HG02571 (cell line): Measurements from ENCODE around the gene DMXL2.
"Not testable (repeated sequence)": the region's sequence is repeated elsewhere in the genome, so short reads cannot be mapped to it uniquely, and the experiment has no call there.

Source experiments
- ATAC-seq: cut with Tn5 transposase; IDR thresholded peaks from one replicate; pipeline ENCODE4 v1.9.1; 2021; ENCODE audit warnings: mild to moderate bottlenecking, moderate library complexity; ENCODE audit not compliant: unreplicated experiment

Gene DMXL2

GRCh38 chr15:51621936-51622603 lies 501 bp downstream of the DMXL2 start:
- peak; percentile 56 for ATAC-seq

DNA sequence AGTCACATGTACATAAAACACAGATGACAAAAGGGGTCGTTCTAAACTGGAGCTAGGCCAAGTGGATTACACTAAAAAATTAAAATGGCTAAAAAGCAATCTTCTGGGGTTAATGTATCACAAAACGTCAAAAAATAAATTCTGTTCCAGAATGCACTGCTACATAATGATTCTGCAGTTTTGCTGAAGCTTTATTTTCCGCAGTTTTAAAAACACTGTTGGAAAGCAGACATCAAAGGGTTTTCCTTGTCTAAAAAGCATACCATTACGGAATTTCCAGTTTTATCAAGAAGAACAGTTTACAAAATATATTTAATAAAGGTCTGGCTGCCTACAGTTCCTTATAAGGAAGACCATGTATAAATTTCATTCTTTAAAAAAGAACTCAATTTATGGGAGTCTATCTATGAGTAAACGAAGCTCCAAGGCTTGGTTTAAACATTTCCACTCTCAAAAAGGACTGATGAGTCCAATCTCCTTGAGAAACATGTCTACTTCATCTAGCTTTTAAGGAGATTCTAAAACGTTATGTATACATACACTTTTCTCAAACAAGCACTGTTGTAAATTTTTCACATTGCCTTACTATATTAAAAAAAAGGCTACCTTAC lies 1.3 kb downstream of the DMXL2 start:
- no peak for ATAC-seq

GRCh38 chr15:51620641-51621040 lies 1.9 kb downstream of the DMXL2 start:
- no peak for ATAC-seq

DNA sequence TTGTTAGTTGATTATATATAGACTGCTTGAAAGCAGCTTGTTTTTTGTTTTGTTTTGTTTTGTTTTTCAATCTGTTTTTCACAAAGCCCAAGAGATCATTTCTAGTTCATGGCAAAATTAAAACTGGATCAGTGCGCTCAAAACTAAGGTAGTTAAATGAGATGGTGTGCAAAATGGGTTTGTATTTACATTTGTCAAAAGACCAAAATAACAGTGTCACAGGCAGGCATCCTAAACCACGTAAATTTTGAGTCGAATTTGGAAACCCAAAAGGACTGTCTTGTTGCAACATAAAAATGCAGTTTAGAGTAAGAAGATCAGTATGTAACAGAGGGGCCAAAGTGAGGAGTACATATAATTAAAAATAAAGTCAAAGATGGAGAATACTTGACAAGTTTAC lies 2.4 kb downstream of the DMXL2 start:
- ATAC-seq: no peak

DNA sequence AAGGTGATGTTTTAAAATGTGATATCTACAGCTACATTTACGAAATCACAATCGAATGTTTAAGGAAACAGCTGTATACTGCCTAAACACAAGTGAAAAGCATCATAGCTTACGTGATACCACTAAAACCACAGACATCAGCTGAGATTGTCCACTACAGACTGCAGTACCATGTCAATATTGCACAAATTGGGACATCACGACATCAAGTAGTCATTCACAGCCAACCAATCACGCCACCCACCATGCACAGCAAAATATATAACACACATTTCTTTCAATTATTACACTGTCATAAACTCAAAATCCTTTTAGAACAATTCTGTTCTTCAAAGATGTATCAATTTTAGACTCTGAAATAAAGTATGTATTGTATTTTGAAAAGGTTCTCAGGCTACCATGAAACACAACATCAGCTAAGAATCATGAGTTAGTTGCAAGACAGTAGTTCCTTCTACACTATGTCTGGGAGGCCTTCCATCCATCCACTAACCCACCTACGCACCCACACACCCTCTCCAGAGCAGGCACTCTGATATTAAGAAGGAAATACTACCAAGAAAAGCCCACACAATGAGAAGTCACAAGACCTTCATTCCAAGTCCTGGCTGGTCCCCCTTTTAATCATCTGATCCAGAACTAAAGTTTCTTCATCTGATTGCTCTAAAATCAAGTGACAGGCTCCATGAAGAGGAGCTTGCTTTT lies 3.1 kb downstream of the DMXL2 start:
- no peak for ATAC-seq

GRCh38 chr15:51617886-51618285 lies 4.7 kb downstream of the DMXL2 start:
- no peak for ATAC-seq

GRCh38 chr15:51613951-51614350 lies 8.6 kb downstream of the DMXL2 start:
- ATAC-seq: no peak

DNA sequence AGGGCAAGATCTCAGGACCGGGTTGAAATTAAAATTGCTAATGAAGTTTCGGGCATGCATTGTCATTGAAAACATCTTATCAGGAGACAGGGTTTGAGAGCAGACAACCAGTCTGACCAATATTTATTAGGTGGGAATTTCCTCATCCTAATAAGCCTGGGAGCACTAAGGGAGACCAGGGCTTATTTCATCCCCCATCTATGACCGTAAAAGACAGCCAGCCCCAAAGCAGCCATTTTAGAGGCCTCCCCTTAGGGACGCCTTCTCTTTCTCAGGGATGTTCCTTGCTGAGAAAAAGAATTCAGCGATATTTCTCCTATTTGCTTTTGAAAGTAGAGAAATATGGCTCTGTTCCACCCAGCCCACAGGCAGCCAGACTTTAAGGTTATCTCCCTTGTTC lies 9.9 kb downstream of the DMXL2 start:
- not testable (repeated sequence) for ATAC-seq

GRCh38 chr15:51603462-51603948 lies 19.1 kb downstream of the DMXL2 start:
- not testable (repeated sequence) for ATAC-seq

DNA sequence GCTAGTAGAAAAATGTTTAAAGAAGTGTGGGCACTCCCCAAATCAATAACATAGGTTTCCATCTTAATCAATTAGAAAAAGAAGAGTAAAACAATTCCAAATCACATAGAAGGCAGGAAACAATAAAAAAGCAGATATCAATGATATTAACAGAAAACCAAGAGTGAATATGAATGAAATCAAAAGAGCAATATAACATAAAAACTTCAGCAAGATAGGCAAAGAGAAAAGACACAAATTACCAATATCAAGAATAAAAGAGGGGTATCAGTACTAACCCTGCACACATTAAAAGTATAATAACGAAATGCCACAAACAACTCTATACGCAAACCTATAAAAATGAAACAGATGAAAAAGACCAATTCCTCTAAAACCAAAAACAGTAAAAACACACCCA lies 19.6 kb downstream of the DMXL2 start:
- no peak for ATAC-seq

DNA sequence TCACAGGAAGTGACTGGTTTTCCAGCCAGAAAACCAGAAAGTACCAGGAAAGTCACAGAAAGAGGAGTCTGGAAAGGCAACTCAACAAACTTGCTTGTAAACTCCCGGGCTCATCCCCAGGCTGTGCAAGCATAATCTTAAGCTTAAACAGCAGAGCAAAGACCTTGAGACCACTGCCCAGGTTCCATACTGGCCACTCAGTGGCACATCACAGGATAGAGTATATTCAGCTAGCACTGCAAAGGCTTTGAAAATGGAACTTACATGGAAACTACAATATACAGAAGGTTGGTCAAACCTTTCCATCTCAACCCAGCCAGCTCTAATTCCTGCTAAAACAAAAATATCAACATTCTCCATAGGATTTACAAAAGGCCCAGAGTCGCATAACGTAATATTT lies 20.1 kb downstream of the DMXL2 start:
- ATAC-seq: no peak

GRCh38 chr15:51601801-51602200 lies 20.8 kb downstream of the DMXL2 start:
- ATAC-seq: no peak

GRCh38 chr15:51600114-51600513 lies 22.5 kb downstream of the DMXL2 start:
- no peak for ATAC-seq

- ATAC-seq: no peak
Observed at GRCh38 chr15:51589881-51590568, 32.5 kb downstream of the DMXL2 start.

DNA sequence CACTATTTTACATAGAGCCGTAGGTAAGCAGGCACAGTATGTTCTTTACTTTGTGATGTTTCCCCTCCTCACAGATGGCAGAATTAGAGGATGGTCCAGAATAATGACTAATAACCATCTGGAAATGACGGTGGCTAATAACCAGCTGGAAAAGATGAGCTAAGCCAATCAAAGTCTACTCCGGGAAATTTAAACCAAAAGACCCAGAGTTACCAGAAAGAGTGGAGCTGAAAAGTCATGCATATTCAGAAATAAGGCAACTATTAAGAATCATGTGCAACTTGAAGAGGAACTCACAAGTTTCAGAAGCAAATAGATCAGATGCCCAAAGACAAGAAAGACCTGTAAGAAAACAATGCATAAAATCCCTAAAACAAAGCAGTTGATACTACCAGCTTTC lies 33.6 kb downstream of the DMXL2 start:
- no peak for ATAC-seq

GRCh38 chr15:51585986-51586385 lies 36.6 kb downstream of the DMXL2 start:
- no peak for ATAC-seq

GRCh38 chr15:51580982-51581381 lies 41.6 kb downstream of the DMXL2 start:
- ATAC-seq: no peak

DNA sequence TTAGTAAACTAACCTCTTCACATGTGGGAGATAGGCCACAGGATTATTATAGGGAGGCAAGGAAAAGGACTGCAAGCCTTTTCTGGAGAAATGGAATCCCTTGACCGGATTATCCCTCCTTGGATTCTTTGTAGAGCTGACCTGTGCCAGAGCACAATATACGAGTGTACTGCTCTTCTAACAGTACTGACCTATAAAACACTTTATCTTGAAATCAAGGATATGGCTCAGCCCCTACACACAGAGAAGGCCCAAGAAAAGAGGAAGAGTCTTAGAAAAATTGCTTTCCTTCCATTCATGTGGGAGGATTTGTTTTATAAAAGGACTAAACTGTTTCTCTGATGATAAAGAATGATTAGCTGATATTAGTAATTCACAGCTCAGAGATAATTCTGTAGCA lies 42.2 kb downstream of the DMXL2 start:
- no peak for ATAC-seq

- ATAC-seq: no peak
Observed at GRCh38 chr15:51579012-51579411, 43.6 kb downstream of the DMXL2 start.

DNA sequence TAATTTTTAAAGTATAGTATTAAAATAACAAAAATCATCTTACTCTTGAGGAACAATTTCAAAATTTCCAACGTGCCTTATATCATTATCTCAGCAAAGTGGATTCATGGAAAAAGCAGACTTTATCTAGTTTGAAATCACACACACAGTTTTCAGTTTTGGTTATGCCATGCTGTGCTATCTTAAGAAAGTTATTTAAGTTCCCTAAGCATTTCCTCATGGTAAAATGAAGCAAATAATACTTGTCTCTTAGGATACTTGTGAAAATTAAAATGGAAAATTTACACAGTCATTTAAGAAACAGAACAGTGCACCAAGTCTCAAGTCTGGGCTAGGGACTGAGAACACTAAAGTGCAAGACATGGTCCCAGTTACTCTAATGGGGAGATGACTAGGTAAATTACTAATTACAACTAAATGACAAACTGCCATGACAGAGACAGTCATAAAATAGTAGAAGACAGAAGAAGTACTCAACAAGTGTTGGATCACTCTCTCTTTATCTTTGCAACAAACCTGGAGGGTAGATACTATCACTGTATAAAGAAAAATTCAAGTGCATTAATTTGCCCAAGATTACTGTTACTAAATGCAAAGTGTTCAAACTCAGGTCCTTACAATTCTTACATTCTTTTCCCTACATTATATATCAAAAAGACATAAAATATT lies 44.8 kb downstream of the DMXL2 start:
- no peak for ATAC-seq

GRCh38 chr15:51576911-51577500 lies 45.6 kb downstream of the DMXL2 start:
- ATAC-seq: no peak
